SK-N-SH treated with all-trans-retinoic acid at 6 μM for 48 hours (cell line): Measurements from ENCODE around the gene PPEF1.

Experiments used
- ATAC-seq: fragments of 200-7000 bp; cut with Tn5 transposase; 3 replicates; pipeline ENCODE4 v1.9.1; 2020; ENCODE audit warnings: mild to moderate bottlenecking, moderate library complexity
- ARNTL ChIP-seq: fragments of 450-650 bp; formaldehyde crosslinking; IDR thresholded peaks from 2 replicates; pipeline ENCODE4 v1.5.0; 2020; ENCODE audit warnings: low read depth, mild to moderate bottlenecking, moderate library complexity, borderline replicate concordance
- BACH2 ChIP-seq: fragments of 250-450 bp; sonication (Bioruptor Pico); IDR thresholded peaks from 2 replicates; pipeline ENCODE4 v1.9.0; 2021; ENCODE audit warnings: mild to moderate bottlenecking, borderline replicate concordance
- CSDC2 ChIP-seq: fragments of 250-450 bp; sonication (Bioruptor Pico); IDR thresholded peaks from 2 replicates; pipeline ENCODE4 v1.5.0; 2020; ENCODE audit warnings: mild to moderate bottlenecking, moderate library complexity
- ESRRG ChIP-seq: fragments of 250-450 bp; sonication (Bioruptor Pico); IDR thresholded peaks from 2 replicates; pipeline ENCODE4 v1.6.1; 2021; ENCODE audit warnings: mild to moderate bottlenecking
- GLIS3 ChIP-seq: fragments of 250-450 bp; sonication (Bioruptor Pico); IDR thresholded peaks from 2 replicates; pipeline ENCODE4 v1.5.0; 2020; ENCODE audit warnings: mild to moderate bottlenecking, moderate library complexity
- ISL1 ChIP-seq: fragments of 250-450 bp; sonication (Bioruptor Pico); IDR thresholded peaks from 2 replicates; pipeline ENCODE4 v2.1.2; 2022; ENCODE audit warnings: mild to moderate bottlenecking, moderate library complexity
- OSR1 ChIP-seq: fragments of 250-450 bp; sonication (Bioruptor Pico); IDR thresholded peaks from 2 replicates; pipeline ENCODE4 v1.8.0; 2022; ENCODE audit warnings: moderate library complexity, mild to moderate bottlenecking, inconsistent platforms
- PPARA ChIP-seq: fragments of 250-450 bp; sonication (Bioruptor Pico); IDR thresholded peaks from 2 replicates; pipeline ENCODE4 v1.5.0; 2020; ENCODE audit warnings: mild to moderate bottlenecking, borderline replicate concordance
- RARB ChIP-seq: fragments of 250-450 bp; sonication (Bioruptor Pico); IDR thresholded peaks from 2 replicates; pipeline ENCODE4 v1.8.0; 2021; ENCODE audit warnings: mild to moderate bottlenecking, moderate library complexity
- SNAI2 ChIP-seq: fragments of 250-450 bp; sonication (Bioruptor Pico); IDR thresholded peaks from 2 replicates; pipeline ENCODE4 v1.5.0; 2020; ENCODE audit warnings: mild to moderate bottlenecking, moderate library complexity
- TCF4 ChIP-seq: fragments of 250-450 bp; sonication (Bioruptor Pico); IDR thresholded peaks from 2 replicates; pipeline ENCODE4 v1.8.0; 2021; ENCODE audit warnings: mild to moderate bottlenecking, moderate library complexity, borderline replicate concordance
- TOX ChIP-seq: fragments of 250-450 bp; sonication (Bioruptor Pico); IDR thresholded peaks from 2 replicates; pipeline ENCODE4 v1.8.0; 2021; ENCODE audit warnings: mild to moderate bottlenecking, moderate library complexity, borderline replicate concordance
- ZC3H10 ChIP-seq: fragments of 250-450 bp; sonication (Bioruptor Pico); IDR thresholded peaks from 2 replicates; pipeline ENCODE4 v1.5.1; 2021; ENCODE audit warnings: mild to moderate bottlenecking, moderate library complexity
- ZFP3 ChIP-seq: fragments of 250-450 bp; sonication (Bioruptor Pico); IDR thresholded peaks from 2 replicates; pipeline ENCODE4 v1.5.0; 2020; ENCODE audit warnings: mild to moderate bottlenecking, moderate library complexity
- ZFP30 ChIP-seq: fragments of 450-650 bp; formaldehyde crosslinking; IDR thresholded peaks from 2 replicates; pipeline ENCODE4 v1.5.0; 2022; ENCODE audit warnings: mild to moderate bottlenecking, moderate library complexity
- ZNF565 ChIP-seq: fragments of 450-650 bp; formaldehyde crosslinking; conservative IDR thresholded peaks from 2 replicates; pipeline ENCODE4 v1.5.0; 2020; ENCODE audit warnings: low read depth, mild to moderate bottlenecking, moderate library complexity
- ZNF70 ChIP-seq: fragments of 450-650 bp; formaldehyde crosslinking; IDR thresholded peaks from 2 replicates; pipeline ENCODE4 v1.5.0; 2020; ENCODE audit warnings: mild to moderate bottlenecking, moderate library complexity
- ZNF8 ChIP-seq: fragments of 450-650 bp; formaldehyde crosslinking; IDR thresholded peaks from 2 replicates; pipeline ENCODE4 v1.5.0; 2020; ENCODE audit warnings: mild to moderate bottlenecking, moderate library complexity
- TF ChIP-seq, protein P1 (sequence below): fragments of 250-450 bp; sonication (Bioruptor Pico); IDR thresholded peaks from 2 replicates; pipeline ENCODE4 v1.8.0; 2021; ENCODE audit warnings: low read depth, mild to moderate bottlenecking, moderate library complexity, borderline replicate concordance
- TF ChIP-seq, protein P2 (sequence below): fragments of 250-450 bp; sonication (Bioruptor Pico); IDR thresholded peaks from 2 replicates; pipeline ENCODE4 v1.5.1; 2020; ENCODE audit warnings: low read depth, mild to moderate bottlenecking, moderate library complexity
- TF ChIP-seq, protein P3 (sequence below): fragments of 250-450 bp; sonication (Bioruptor Pico); IDR thresholded peaks from 2 replicates; pipeline ENCODE4 v1.5.0; 2020; ENCODE audit warnings: mild to moderate bottlenecking, moderate library complexity
- TF ChIP-seq, protein P4 (sequence below): fragments of 250-450 bp; sonication (Bioruptor Pico); IDR thresholded peaks from 2 replicates; pipeline ENCODE4 v1.8.0; 2020; ENCODE audit warnings: mild to moderate bottlenecking, moderate library complexity, borderline replicate concordance
- TF ChIP-seq, protein P5 (sequence below): fragments of 250-450 bp; sonication (Bioruptor Pico); IDR thresholded peaks from 2 replicates; pipeline ENCODE4 v1.5.1; 2021; ENCODE audit warnings: mild to moderate bottlenecking, moderate library complexity

PPEF1 gene

DNA sequence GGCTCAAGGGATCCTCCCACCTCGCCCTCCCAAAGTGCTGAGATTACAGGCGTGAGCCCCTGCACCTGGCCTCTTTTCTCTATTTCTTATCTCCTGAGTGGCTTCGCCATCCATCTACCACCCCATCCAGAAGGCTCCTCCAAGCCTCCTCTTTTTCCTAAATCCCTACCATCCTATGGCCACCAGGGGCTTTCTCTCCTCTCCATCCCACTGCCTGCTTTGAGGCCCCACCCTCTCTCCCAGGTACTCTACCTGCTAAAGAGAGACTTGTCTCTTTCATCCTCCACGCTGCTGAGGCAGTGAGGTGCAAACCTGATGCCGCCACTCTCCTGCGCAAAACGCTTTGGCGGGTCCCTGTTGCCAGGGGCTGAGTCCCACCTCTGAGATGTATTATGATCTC lies 42.5 kb upstream of the PPEF1 start:
- TF ChIP-seq PPARA (CRISPR knock-in tag) (no peak), GLIS3 (CRISPR knock-in tag) (no peak), OSR1 (CRISPR knock-in tag) (no peak), RARB (no peak), ZNF70 (no peak), CSDC2 (CRISPR knock-in tag) (no peak), ESRRG (CRISPR knock-in tag) (no peak), ZC3H10 (CRISPR knock-in tag) (no peak), ARNTL (CRISPR knock-in tag) (no peak), ISL1 (CRISPR knock-in tag) (no peak), TOX (no peak), ZNF8 (no peak), ZFP30 (CRISPR knock-in tag) (no peak), ZFP3 (CRISPR knock-in tag) (no peak), SNAI2 (no peak)
- TF ChIP-seq, protein P1, sequence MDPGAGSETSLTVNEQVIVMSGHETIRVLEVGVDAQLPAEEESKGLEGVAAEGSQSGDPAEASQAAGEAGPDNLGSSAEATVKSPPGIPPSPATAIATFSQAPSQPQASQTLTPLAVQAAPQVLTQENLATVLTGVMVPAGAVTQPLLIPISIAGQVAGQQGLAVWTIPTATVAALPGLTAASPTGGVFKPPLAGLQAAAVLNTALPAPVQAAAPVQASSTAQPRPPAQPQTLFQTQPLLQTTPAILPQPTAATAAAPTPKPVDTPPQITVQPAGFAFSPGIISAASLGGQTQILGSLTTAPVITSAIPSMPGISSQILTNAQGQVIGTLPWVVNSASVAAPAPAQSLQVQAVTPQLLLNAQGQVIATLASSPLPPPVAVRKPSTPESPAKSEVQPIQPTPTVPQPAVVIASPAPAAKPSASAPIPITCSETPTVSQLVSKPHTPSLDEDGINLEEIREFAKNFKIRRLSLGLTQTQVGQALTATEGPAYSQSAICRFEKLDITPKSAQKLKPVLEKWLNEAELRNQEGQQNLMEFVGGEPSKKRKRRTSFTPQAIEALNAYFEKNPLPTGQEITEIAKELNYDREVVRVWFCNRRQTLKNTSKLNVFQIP: no peak
- TF ChIP-seq, protein P2, sequence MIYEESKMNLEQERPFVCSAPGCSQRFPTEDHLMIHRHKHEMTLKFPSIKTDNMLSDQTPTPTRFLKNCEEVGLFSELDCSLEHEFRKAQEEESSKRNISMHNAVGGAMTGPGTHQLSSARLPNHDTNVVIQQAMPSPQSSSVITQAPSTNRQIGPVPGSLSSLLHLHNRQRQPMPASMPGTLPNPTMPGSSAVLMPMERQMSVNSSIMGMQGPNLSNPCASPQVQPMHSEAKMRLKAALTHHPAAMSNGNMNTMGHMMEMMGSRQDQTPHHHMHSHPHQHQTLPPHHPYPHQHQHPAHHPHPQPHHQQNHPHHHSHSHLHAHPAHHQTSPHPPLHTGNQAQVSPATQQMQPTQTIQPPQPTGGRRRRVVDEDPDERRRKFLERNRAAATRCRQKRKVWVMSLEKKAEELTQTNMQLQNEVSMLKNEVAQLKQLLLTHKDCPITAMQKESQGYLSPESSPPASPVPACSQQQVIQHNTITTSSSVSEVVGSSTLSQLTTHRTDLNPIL (CRISPR knock-in tag): no peak
- TF ChIP-seq, protein P3, sequence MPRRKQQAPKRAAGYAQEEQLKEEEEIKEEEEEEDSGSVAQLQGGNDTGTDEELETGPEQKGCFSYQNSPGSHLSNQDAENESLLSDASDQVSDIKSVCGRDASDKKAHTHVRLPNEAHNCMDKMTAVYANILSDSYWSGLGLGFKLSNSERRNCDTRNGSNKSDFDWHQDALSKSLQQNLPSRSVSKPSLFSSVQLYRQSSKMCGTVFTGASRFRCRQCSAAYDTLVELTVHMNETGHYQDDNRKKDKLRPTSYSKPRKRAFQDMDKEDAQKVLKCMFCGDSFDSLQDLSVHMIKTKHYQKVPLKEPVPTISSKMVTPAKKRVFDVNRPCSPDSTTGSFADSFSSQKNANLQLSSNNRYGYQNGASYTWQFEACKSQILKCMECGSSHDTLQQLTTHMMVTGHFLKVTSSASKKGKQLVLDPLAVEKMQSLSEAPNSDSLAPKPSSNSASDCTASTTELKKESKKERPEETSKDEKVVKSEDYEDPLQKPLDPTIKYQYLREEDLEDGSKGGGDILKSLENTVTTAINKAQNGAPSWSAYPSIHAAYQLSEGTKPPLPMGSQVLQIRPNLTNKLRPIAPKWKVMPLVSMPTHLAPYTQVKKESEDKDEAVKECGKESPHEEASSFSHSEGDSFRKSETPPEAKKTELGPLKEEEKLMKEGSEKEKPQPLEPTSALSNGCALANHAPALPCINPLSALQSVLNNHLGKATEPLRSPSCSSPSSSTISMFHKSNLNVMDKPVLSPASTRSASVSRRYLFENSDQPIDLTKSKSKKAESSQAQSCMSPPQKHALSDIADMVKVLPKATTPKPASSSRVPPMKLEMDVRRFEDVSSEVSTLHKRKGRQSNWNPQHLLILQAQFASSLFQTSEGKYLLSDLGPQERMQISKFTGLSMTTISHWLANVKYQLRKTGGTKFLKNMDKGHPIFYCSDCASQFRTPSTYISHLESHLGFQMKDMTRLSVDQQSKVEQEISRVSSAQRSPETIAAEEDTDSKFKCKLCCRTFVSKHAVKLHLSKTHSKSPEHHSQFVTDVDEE: no peak
- TF ChIP-seq, protein P4, sequence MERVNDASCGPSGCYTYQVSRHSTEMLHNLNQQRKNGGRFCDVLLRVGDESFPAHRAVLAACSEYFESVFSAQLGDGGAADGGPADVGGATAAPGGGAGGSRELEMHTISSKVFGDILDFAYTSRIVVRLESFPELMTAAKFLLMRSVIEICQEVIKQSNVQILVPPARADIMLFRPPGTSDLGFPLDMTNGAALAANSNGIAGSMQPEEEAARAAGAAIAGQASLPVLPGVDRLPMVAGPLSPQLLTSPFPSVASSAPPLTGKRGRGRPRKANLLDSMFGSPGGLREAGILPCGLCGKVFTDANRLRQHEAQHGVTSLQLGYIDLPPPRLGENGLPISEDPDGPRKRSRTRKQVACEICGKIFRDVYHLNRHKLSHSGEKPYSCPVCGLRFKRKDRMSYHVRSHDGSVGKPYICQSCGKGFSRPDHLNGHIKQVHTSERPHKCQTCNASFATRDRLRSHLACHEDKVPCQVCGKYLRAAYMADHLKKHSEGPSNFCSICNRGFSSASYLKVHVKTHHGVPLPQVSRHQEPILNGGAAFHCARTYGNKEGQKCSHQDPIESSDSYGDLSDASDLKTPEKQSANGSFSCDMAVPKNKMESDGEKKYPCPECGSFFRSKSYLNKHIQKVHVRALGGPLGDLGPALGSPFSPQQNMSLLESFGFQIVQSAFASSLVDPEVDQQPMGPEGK (CRISPR knock-in tag): no peak
- ATAC-seq: no peak

DNA sequence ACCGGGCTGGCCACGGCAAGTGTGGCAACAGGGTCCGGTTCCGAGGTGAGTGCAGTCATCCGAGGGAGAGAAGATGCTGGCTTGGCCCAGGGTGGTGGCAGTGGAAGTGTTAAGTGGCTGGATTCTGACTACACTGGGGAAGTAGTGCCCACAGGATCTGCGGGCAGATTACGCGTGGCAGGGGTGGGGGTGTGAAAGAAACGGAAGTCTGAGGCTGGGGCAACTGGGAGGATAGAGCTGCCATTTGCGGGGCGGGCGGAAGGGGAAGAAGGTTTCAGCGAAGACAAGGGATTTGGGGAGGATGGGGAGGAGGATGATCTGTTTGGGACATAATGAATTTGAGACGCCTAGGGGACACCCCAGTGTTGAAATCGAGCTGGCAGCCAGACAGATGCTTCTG lies 40.8 kb upstream of the PPEF1 start:
- no peak for ATAC-seq
- TF ChIP-seq ISL1 (CRISPR knock-in tag) (no peak), ZNF565 (no peak), TCF4 (CRISPR knock-in tag) (no peak), ZC3H10 (CRISPR knock-in tag) (no peak), TOX (no peak), OSR1 (CRISPR knock-in tag) (no peak), ZFP3 (CRISPR knock-in tag) (no peak), GLIS3 (CRISPR knock-in tag) (no peak), PPARA (CRISPR knock-in tag) (no peak), BACH2 (CRISPR knock-in tag) (no peak), ZNF8 (no peak), SNAI2 (no peak)
- TF ChIP-seq, protein P3: no peak
- TF ChIP-seq, protein P1: no peak
- TF ChIP-seq, protein P5, sequence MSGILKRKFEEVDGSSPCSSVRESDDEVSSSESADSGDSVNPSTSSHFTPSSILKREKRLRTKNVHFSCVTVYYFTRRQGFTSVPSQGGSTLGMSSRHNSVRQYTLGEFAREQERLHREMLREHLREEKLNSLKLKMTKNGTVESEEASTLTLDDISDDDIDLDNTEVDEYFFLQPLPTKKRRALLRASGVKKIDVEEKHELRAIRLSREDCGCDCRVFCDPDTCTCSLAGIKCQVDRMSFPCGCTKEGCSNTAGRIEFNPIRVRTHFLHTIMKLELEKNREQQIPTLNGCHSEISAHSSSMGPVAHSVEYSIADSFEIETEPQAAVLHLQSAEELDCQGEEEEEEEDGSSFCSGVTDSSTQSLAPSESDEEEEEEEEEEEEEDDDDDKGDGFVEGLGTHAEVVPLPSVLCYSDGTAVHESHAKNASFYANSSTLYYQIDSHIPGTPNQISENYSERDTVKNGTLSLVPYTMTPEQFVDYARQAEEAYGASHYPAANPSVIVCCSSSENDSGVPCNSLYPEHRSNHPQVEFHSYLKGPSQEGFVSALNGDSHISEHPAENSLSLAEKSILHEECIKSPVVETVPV (CRISPR knock-in tag): no peak
- TF ChIP-seq, protein P4 (CRISPR knock-in tag): no peak
